ENCODE results near the gene OPRM1. TPM values are rescaled to one million over a fixed set of nuclear protein-coding genes. Genes with fewer than 3 reads are reported as not detected.
A peak's percentile ranks its signal among the peaks of the same experiment; 100 is the strongest.

The OPRM1 gene
- total RNA-seq, 1 donor from 2014 or later: not detected

DNA sequence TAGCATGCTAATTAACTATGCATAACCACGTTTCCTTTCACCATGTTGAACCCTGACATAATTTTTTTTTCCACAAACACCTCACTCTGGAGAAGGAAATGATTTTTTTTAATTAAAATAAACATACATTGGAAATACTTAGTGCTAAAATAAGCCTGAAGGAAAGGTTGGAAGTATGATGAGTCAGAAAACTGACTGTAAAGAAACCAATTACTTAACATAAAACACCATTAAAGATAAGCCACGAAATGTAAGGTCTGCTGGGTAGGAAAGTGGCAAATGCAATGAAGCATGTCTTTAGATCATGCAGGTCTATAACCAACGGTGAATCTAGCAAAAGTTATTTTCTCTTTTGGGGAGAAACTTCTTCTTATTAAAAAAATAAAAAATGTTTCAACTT, 47.5 kb downstream of the OPRM1 start:
- ATAC-seq: no peak

DNA sequence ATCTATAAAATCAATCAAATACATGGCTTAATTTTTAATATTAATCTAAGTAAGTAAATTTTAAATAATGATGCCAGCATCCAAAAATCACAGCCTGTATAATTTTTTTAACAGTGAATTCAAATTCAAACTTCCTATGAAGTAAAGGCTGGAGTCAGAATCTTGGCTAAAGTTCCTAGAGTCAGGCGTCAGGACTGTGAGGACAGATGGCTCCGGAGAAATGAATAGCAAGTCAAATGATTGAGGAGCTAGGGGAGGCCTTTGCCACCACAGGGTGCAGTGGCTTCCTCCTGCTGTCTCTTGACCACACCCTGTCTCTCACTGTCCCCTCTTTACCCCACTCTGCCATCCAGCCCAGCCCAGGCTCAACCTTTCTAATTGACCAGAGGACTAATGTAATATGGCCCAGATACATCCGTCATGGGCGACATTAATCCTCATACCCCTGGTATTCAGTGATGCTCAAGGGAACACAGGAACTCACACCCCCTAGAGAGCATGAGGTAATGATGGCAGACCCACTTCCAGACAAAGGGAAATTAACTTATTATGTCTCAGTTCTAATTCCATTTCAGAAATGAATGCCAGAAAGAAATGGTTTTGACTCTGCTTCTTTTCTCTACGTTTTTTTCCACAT, 53.4 kb downstream of the OPRM1 start:
- ATAC-seq: no peak

DNA sequence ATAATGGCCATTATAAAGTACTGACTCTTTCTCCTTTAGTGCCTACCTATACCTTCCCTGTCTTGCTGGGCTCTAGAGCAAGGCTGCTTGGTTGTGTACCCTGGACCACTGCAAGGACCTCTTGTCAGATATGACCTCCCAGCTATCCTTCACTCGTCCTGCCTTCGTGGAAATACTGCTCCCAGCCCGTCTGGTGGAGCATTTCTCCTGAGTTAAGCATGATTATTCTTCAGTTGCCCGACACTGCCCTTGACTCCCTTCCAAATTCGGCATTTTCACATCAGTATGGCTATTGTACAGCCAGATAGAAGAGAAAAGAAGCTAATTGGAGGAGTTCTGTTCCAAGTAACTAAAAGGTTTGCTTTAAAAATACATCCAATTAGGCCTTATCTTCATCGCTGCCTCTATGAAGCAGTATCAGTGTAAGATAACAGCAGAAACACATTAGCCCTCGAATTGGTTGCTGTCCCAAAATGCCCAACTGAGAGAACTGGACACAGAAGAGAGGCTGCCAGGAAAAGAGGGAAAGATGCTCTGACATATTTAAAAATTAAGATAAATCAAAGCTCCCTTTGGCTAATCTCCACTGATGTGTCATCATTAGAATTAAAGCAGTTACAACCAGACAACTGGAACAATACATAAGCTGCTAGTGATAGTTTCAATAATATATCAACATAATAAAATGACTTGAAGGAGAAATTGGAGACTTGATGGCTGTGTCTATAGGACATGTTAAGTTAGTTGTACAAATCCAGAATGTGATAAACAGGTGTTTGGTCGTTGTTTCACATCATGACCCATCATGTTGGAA, 54.4 kb downstream of the OPRM1 start:
- ATAC-seq: no peak

DNA sequence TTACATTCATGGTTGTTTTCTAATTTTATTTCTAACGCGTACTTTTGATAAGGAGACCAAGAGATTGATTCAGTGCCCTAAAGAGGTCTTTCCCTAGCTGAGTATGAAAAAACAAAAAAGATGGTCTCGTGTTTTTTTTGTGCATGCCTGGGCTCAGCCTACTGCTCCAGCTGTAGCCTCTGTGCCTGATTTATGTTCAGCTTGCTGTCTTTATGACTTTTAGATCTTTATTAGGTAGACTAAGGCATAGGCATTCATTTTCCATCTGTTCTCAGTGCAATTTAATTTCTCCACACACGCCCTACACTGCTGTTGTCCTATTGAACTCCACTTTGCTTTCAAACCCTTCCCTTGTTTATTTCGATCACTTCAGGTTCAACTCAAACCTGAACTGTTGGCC, 56.5 kb downstream of the OPRM1 start:
- ATAC-seq: no peak

DNA sequence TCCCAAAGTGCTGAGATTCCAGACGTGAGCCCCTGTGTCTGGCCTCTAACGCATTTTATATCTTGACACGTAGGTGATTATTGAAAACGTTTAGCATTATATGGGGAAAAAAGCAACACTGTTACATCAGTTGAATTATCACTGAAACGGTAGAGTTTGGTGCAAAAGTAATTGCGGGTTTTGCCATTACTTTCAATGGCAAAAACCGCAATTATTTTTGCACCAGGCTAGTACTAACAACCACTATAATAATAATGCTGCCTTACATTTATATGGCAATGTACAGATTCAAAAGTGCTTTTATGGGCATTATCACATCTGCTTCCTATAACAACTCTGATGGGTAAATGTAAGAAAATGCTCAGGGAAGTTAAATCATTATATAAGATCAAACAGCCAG, 57.3 kb downstream of the OPRM1 start:
- ATAC-seq: no peak

DNA sequence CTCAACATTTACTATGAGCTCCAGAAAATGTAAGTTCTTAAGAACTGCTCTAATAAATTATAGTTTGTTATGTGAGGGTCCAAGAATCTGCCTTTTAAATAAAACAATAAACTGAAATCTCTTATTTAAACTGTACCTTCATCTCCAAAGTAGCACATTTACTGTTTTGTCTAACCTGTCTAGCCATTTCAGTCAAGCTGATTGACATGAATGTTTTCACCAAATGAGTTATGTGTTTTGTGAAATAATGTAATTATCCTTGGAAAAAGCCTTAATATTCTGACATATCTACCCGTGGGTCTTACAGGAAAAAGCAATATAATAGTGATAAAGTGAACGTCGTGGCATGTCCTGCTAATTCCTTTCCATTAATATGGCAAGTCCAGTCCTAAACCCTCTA, 57.8 kb downstream of the OPRM1 start:
- no peak for ATAC-seq

DNA sequence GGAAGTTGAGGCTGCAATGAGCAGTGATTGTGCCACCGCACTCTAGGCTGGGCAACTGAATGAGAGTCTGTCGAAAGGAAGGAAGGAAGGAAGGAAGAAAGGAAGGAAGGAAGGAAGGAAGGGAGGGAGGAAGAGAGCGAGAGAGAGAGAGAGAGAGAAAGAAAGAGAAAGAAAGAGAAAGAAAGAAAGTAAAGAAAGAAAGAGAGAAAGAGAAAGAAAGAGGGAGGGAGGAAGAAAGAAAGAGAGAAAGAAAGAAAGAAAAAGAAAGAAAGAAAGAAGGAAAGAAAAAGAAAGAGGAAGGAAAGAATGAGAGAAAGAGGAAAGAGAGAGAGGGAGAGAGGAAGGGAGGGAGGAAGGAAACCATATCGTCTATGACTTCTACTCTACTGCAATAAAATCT, 60.2 kb downstream of the OPRM1 start:
- ATAC-seq: no peak

DNA sequence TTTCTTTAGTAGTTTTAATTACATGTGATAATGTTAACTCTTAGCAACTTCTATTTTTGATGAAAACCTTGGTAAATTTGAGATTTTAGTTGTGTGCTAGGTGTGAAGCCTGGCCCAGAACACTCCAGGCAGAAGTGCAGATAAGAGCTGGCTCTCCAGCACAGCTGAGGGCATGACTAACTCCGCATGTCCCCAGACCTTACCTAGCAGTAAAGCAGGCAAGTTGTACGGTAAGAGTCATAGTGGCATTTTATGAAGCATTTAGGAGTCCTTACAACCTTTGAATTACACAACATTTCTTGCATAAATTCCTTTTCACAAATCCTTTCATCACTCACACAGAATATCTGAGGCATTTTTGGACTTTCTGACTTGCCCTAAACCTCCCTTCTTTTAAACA, 67.2 kb downstream of the OPRM1 start:
- ATAC-seq: no peak

DNA sequence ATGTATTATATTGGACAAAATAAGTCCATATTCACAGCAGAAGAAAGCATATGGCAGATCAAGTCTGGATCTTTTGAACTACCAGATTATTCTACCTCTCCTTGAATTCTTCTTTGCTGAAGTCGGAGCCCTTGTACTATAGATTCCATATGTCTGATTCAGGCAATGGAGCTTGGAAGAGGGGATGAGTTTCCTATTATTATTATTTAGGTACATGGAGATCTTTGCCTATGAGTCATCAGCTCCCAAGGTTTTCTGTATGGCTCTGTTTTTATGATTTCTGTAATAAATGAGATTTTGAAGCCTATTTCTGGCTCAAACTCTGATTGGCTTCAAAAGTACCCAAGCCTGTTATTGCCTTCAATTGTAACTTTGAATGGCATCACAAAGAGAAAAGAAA, 72.0 kb downstream of the OPRM1 start:
- no peak for ATAC-seq

DNA sequence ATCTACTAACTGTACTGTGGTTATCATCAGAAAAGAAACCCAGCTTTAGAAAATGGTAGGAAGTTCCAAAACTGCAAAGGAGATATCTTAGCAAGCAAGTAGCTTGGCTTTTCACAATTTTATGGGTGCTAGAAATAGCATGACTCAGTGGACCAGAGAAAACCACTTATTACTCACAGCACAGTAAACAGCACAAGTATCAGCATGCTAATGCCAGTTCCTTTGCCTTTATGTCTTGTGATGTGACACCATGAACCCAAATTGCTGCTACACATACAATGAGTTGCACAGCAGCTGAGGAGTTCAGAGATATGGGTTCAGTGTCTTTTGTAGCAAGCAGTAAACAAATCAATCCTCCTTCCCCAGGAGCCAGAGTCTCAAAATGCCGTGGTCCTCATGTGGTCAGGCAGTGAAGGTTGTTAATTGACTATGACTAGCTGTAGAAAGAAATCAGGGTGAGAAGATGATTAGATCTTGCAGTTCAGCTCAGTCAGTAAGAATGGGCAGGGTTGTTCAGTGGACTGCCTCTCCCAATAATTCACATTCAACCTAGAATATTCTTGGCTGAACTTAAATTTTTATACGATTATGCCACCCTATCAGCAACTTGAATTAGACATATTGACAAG, 73.3 kb downstream of the OPRM1 start:
- ATAC-seq: peak; percentile 98

DNA sequence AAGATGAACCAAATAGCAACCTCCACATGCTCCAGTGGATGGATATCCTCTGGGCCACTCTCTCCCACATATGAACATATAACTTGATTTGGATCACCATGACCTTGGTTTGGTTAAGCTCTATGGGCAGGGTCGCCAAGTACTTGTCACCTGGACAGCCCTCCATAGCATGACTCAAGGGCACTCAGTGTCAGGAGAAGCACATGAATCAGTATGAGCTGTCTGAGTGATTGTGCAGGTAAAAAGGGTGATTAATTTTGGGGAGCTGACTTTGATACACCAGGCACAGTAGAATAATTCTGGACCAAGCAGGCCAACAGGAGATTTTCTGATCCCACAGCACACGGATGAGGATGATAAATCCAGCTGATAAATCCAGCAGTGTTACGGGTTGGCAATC, 74.4 kb downstream of the OPRM1 start:
- peak; percentile 66 for ATAC-seq

DNA sequence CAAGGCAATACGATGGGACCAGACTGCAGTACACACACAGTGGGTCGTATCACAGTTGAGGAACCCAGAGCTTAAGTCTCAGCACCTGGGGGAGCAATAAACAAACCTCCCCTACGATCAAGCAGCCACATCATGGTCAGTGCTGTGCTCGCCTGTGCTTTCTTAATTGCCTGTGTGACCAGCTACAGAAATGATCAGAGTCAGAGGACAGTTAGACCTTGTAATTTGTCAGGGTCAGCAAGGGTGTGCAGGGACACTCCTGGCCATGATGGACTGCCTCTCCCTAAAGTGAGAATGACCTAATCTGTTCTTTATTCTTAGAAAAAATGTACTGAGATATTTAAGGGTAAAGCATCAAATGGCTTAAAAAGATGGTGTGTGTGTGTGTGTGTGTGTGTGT, 78.4 kb downstream of the OPRM1 start:
- ATAC-seq: no peak

DNA sequence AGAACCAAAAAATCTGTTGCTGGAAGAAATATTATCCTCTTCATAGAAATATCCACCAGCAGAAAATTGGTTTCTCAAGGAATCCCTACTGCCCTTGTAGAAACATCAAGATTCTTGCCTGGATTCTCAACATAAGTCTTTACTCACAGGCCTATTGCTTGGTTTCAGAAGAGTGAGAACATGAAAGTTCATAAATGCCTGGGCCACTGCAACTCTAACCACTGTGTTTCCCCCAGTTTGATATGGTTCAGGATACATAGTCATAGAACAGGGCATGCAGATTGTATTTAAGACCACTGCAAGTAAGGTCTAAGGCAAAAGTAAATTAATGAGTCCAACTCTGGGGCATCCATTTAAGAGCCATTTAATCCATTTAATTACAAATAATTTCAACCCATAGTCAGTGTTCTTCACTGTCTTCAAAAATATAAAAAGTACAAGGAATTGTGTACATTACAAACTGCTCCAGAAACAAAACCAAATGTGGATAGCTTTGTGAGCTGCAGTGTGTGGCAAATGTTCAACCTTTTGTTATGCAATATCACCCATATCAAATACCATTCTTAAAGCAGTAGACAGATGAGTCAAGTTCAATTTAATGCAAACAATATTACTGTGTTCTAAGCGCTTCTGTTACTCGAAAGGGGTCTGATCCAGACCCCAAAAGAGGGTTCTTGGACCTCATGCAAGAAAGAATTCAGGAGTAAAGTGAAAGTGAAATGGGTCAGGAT, 83.3 kb downstream of the OPRM1 start:
- no peak for ATAC-seq

DNA sequence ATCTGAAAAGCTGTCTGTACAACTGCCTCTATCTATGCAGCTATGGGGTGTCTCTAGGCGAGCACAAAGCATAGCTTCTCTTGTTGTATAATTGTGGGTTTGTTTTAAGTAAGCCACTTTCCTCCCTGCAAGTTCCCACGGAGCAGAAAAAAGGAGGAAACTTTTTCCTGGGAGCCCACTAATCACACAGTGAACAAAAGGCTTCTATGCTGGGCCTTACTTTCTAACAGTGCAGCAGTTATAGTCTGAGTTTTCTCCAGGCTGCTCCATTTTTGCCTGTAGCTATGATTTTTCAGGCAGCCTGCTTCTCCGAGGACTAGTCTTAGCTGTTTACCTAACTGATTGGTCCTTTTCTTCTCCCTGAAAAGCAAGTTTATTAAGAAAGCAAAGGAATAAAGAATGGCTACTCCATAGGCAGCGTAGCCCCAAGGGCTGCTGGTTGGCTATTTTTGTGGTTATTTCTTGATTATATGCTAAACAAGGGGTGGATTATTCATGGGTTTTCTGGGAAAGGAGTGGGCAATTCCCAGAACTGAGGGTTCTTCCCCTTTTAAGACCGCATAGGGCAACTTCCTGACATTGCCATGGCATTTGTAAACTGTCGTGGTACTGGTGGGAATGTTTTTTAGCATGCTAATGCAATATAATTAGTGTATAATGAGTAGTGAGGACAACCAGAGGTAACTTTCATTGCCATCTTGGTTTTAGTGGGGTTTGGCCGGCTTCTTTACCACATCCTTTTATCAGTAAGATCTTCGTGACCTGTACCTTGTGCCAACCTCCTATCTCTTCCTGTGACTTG, 84.3 kb downstream of the OPRM1 start:
- no peak for ATAC-seq

DNA sequence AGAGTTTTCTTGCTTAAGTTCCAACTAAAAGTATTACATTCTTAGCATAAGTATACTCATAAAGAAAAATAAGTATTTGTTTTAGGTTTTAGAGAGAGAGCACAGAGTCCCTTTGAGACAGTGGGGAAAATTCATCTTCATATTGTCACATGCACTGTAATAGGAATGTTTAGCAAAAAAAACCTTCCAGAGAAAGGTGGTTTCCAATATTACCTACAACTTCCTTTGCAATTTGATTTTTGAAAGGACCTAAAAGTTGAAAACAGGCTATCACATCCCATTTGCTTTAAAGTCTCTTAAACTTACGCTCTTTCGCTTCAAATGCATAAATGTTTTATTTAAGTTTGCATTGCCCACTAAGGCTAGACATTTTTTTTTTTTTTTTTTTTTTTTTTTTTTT, 86.4 kb downstream of the OPRM1 start:
- no peak for ATAC-seq

DNA sequence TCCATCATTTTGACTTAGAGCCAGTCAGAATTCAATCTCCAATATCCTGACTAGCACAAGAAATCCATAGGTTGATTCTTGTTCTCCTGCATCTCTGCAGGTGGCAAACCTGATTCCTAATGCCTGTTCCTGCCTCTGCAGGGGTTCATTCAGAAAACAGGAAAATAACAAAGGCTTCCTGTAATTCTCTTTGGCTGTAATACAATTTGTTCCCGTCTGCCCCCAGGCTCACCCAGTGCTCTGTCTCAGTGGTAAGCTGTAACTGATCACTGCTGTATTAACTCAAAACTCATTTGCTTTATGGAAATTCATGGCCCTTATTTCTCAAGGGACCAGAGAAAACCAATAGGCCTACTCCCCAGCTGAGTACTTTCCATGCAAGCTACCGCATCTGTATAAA, 88.6 kb downstream of the OPRM1 start:
- ATAC-seq: no peak

DNA sequence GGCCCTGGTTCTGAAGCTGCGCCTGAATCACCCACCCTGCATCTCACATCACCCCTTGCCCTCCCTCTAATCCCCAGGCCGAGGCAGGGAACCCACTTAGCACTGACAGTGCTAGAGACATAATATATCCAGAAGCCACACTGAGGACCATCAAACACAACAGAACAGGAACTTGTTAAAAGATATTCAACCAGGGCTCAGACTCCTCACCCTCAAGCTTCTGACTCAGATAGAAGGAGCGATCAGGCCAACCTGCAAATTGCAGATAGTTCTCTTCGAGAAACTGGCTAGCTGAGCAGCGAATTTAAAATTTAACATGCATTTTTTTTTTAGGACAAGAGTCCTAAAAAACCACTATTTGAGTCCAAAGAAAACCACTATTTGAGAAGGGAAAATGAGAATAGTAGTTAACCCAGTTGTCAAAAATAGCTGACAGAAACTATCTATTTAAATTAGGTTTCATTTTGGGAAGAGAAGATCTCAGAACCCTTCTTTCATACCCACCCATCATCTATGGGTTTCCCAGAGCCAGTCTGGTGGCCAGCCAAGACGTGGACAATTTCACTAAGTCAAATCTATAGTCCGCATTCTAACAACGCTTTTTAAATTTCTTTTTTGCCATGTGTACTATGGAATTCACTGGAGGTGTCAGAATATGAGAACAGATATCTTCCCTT, 95.6 kb downstream of the OPRM1 start:
- no peak for ATAC-seq

DNA sequence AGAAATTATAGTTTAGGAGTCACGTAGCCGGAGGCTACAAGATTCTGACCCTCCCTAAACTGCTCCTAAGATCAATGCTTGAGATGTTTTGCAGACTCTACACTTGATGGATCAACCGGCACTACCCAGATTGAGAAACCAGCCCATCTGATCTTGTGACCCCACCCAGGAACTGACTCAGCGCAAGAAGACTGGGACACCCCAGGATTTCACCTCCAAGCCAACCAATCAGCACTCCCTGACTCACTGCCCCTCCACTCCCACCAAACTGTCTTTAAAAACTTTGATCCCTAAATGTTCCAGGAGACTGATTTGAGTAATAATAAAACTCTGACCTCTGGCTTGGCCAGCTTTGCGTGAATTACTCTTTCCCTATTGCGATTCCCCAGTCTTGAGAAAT, 99.8 kb downstream of the OPRM1 start:
- ATAC-seq: peak; percentile 89

DNA sequence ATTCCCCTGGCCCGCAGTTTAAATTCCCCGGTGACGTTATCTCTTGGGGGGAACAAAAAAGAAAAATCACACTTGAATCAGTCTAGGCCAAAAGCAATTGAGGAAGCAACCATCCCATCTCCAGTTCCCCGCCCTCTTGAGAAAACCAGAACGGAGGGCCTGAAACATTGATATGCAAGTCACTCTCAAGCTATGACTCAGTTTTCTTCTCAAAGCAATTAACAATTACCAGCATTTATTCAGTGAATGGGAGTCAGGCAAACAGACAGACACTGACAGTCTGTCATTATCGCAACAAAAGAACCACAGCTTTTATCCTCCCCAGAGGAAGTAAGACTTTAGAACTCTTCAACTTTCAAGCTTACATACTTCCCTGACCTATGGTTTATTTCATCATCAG, 100.9 kb downstream of the OPRM1 start:
- ATAC-seq: no peak

DNA sequence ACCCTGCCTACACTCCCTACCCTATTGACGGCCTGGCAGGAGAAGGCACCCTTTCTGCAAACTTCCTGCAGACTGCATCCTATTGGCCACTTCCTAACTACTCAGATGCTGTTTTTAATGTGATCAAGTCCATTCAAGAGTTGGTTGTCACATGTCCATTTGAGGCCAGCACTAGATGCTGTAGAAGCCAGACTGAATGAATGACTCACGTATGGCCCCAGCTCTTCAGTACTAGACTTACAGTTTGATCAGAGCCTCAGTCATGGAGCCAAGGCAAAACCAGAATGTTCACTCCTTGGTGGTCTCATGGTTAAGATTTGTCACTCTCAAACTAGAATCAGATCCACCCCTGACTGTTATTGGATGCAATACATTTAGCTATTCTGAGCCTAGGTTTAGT, 101.7 kb downstream of the OPRM1 start:
- ATAC-seq: no peak

DNA sequence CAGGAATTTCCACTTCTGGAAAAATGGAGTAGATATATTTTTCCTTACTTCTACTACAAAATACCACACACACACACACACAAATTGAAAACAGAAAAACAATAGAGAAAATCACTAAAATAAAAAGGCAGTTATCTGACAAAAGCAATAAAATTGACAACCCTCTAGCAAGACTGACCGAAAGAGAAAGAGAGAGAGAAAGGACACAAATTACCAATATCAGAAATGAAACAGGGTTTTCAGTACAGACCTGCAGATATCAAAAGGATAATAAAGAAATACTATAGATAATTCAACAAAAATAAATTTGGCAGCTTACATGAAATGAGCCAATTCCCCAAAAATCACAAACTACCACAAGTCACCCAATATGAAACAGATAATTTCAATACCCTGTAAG, 104.7 kb downstream of the OPRM1 start:
- ATAC-seq: no peak

Data from esophagus mucosa (tissue), 1 donor.